Measurements from ENCODE around the gene KLHL5. TPM values are rescaled to one million over a fixed set of nuclear protein-coding genes. Genes with fewer than 3 reads are reported as not detected.

Gene KLHL5
- polyA plus RNA-seq, 3 donors, result 35.5 to 48.2 (median 37.4) TPM

GRCh38 chr4:39170301-39170700 lies 108.3 kb downstream of the KLHL5 start:
- DNase-seq, result no peak

Other genes starting within 250 kb of the KLHL5 start
- under 1 TPM; 0.61 to 0.78 (median 0.74) TPM for gene TLR6, start 205.4 kb upstream of the KLHL5 start, polyA plus RNA-seq (ENCODE audit: insufficient read length in 3 of 3)
- gene FAM114A1, start 194.4 kb upstream of the KLHL5 start, polyA plus RNA-seq (ENCODE audit: insufficient read length in 3 of 3), result 10 to 100 TPM; 29.4 to 35.3 (median 29.5) TPM
- gene TMEM156, start 29.8 kb upstream of the KLHL5 start, polyA plus RNA-seq (ENCODE audit: insufficient read length in 3 of 3), result 1 to 10 TPM; 2.7 to 3.8 (median 2.7) TPM
- 100 to 1,000 TPM in 2 of 3 donors, 10 to 100 TPM in 1; 83.2 to 110 (median 102) TPM for gene WDR19, start 120.3 kb downstream of the KLHL5 start, polyA plus RNA-seq (ENCODE audit: insufficient read length in 3 of 3)